Right kidney (tissue), 1 donor: ENCODE measurements around the gene MYEF2.

ENCODE experiments used
- DNase-seq: peaks from one replicate; pipeline ENCODE4 v3.0.0-alpha.2; 2016

Gene MYEF2

DNA sequence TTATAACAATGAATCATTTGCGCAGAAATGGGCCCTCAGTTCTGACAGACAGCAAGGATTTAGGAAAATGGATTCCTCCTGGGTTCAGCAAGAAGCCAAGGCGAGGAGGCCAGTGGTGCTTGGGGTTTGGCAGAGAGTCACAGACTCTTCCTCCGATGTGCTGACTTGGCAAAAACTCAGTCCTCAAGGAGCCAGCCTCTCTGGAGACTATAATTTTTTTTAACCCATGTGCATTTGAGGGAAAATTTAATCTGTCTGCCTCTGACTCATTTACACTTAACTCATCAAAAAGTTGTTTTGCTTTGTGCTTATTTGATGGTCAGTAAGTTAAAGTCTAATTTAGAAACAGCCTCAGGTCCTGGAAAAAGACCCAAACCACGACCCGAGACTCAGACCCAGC lies 91.5 kb downstream of the MYEF2 start:
- no peak for DNase-seq

DNA sequence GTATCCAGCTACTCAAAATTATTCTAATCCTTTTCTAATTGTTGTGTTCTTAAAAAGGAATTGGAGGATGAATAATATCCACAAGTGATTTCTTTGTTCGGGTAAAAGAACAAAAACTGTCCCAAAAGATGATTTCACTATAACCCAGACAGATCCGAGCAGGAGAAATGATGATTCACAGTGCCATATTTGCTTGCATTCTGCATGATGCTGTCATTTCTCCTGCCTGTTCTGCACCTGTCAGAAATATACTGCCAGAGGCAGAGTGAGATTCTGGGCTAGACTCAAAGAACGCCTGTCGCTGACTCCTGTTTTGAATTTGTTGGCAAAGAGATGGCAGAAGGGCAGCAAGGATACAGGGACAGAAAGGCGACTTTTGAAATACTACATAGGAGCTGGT lies 92.0 kb downstream of the MYEF2 start:
- no peak for DNase-seq

DNA sequence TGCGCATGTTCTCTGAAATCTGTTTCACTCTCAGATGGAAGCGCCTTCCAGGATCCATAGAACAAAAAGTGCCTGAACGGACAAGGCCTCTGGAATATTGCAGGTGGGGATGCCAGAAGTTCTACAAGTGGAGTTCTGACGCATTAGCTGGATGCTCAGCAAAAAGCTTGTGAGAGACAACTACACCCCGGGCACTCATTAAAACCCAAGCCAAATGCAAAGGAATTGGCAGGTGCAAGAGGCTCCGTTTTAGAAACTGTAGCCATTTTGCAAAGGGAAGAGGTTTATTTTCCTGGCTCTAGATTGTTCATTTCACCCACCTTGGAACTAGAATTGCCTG lies 92.5 kb downstream of the MYEF2 start:
- no peak for DNase-seq

DNA sequence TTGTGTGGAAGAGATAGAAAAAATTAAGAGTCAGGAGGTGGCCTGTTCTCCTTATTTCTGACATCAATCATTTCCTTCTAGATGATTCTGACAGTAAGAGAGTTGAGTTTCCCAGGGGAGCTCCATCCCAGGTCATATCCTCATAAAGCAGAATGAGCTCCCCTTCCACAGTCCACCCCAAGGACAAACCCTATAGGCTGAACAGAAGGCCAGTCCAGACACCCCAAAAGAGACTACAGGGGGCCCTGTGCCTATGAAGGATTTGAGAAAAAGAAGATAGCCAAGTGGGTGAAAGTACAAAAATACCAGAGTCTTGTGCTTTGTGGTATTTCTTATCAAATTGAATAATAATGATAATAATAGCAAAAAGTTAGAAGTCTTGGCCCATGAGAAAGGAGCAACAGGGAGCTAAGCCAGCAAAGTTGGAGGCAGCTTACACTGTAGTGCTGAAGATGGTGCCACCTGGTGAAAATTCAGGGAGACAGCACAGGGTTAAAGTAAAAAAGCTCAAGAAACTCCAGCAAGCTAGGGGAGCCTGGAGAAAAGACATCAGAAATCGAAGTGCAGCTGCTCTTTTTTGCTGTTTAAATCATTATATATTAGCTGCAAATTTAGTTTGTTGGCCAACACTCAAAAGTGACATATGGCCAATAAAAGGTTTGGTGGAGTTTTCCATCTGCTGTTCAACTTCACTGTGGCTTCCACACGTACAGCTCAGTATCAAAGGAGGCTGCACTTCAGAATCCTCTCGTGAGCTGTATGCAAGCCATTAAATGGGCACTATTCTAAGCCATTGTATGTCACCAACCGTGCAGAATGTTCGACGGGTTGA lies 93.1 kb downstream of the MYEF2 start:
- DNase-seq = no peak
